ENCODE measurements around the gene GMDS. TPM values are rescaled to one million over a fixed set of nuclear protein-coding genes. Genes with fewer than 3 reads are reported as not detected.

GMDS gene
- total RNA-seq, 1 experiment from 2014 or later, result 31.1 TPM

DNA sequence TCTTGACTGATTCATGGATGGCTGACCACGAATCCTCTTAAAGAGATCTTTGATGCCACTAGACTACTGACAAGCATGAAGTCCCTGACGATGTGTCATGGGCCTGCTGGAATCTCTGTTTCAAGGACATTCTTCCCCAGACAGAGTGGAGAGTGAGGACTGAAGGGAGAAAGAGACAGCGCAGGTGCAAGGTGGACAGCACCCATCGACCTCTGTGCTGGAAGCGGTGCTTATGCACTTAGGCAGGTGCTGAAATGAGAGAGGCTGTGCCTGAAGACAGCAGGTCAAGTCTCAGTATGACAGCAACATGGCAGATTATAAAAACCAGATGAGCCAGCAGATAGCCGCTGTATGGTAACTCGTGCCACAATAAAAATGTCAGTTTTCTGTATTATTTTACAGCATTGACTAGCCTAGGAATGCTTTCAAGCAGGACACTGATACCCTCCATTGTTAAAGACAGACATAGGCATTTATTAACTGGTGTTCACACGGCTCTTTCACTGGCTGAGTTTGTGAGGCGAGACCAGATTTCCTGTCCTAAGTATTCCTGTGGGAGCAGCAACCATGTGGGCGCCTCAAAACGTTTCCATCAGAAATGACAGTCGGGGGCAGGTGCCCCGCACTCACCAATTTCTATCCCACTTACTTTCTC, 588.2 kb downstream of the GMDS start:
- POLR2A ChIA-PET, result no interaction called here
- CTCF ChIA-PET, result interaction anchor here (0.7 kb wide), 1 partner anchor 14 kb away, joined by 6 read pairs; no protein-coding TSS in a partner anchor

GRCh38 chr6:1654054-1654453, 591.4 kb downstream of the GMDS start:
- no peak overlapping the region for H3K27ac Mint-ChIP-seq (ENCODE audit: unreplicated experiment)
- no TSS peak for BruUV-seq (replicated peaks)

More for the DNA sequence above, 588.2 kb downstream of the GMDS start:
- no peaks in the 10 kb centered on the region for H3K27me3 ChIP-seq (replicated peaks; ENCODE audit: control insufficient read depth, insufficient read depth, low read length)
- intact Hi-C loops (cut with micrococcal nuclease; ENCODE audit: unreplicated experiment), result no loop called here
- no peak for TF ChIP-seq CTCF (IDR thresholded peaks at IDR 0.05; ENCODE audit: insufficient read depth in 1 of 2, low read depth in 1 of 2, low read length in 1 of 2, severe bottlenecking in 1 of 2, unreplicated experiment in 1 of 2)
- no peak overlapping the region for H3K27ac Mint-ChIP-seq (ENCODE audit: unreplicated experiment)
- H3K9me3 Mint-ChIP-seq (ENCODE audit: unreplicated experiment), result no peaks in the 10 kb centered on the region
- no peak overlapping the region for H3K4me3 ChIP-seq (ENCODE audit: low read depth, low read length)
- BruUV-seq (replicated peaks), result no TSS peak
- no peak for DNase-seq
- H3K36me3 ChIP-seq (ENCODE audit: control insufficient read depth, insufficient read depth, low read length), result no peaks in the 10 kb centered on the region
- H3K36me3 Mint-ChIP-seq (ENCODE audit: insufficient read depth, unreplicated experiment), result no peaks in the 10 kb centered on the region
- H3K4me1 ChIP-seq, result no peaks in the 10 kb centered on the region
- no peaks in the 10 kb centered on the region for H3K27me3 Mint-ChIP-seq (ENCODE audit: insufficient read depth, unreplicated experiment)
- no peak overlapping the region for H3K4me3 Mint-ChIP-seq (ENCODE audit: unreplicated experiment)
- H3K9me3 ChIP-seq, result no peaks in the 10 kb centered on the region
- no peaks in the 10 kb centered on the region for H3K4me1 Mint-ChIP-seq (ENCODE audit: low read depth, unreplicated experiment)

DNA sequence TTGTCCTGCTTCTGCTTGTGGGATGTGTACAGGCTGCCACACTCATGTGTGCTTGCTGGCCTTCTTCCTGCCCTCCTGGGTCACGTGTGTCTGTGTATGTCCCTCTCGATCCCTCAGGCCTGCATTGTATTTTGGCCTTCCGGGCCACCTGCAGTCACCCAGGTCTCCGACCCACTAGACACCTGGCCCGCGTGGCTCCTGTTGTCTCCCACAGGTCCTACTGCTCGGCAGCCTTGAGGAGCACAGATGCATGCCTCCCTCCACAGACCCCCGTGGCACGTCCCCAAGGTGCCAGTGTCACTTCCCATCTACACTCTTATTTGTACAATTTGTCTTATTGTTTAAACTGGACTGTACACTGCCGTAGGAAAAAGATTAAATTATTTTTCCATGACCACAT, 592.6 kb downstream of the GMDS start:
- intact Hi-C loops (cut with micrococcal nuclease; ENCODE audit: unreplicated experiment), result no loop called here
- Histone ChIP-seq H3K4me1 (peaks cover 10% of the 10 kb centered on the region; the same call in 1 of the 2 replicates), H3K4me3 (ENCODE audit: low read depth, low read length) (no peak overlapping the region), H3K9me3 (no peaks in the 10 kb centered on the region), H3K36me3 (ENCODE audit: control insufficient read depth, insufficient read depth, low read length) (no peaks in the 10 kb centered on the region), H3K27me3 (replicated peaks; ENCODE audit: control insufficient read depth, insufficient read depth, low read length) (no peaks in the 10 kb centered on the region)
- TF ChIP-seq CTCF (IDR thresholded peaks at IDR 0.05; ENCODE audit: insufficient read depth in 1 of 2, low read depth in 1 of 2, low read length in 1 of 2, severe bottlenecking in 1 of 2, unreplicated experiment in 1 of 2), result no peak
- H3K9me3 Mint-ChIP-seq (ENCODE audit: unreplicated experiment), result no peaks in the 10 kb centered on the region
- no peak overlapping the region for H3K4me3 Mint-ChIP-seq (ENCODE audit: unreplicated experiment)
- POLR2A ChIA-PET, result no interaction called here
- CTCF ChIA-PET, result no interaction called here
- H3K27ac Mint-ChIP-seq (ENCODE audit: unreplicated experiment), result no peak overlapping the region
- no peak for DNase-seq
- H3K36me3 Mint-ChIP-seq (ENCODE audit: insufficient read depth, unreplicated experiment), result no peaks in the 10 kb centered on the region
- BruUV-seq (replicated peaks), result no TSS peak
- H3K27me3 Mint-ChIP-seq (ENCODE audit: insufficient read depth, unreplicated experiment), result no peaks in the 10 kb centered on the region
- H3K4me1 Mint-ChIP-seq (ENCODE audit: low read depth, unreplicated experiment), result peaks cover 6% of the 10 kb centered on the region

More at GRCh38 chr6:1654054-1654453, 591.4 kb downstream of the GMDS start:
- H3K9me3 ChIP-seq, result no peaks in the 10 kb centered on the region
- ChIA-PET POLR2A (no interaction called here), CTCF (no interaction called here)
- no peak for DNase-seq
- Mint-ChIP-seq H3K27me3 (ENCODE audit: insufficient read depth, unreplicated experiment) (no peaks in the 10 kb centered on the region), H3K9me3 (ENCODE audit: unreplicated experiment) (no peaks in the 10 kb centered on the region), H3K4me3 (ENCODE audit: unreplicated experiment) (no peak overlapping the region), H3K4me1 (ENCODE audit: low read depth, unreplicated experiment) (peaks cover 6% of the 10 kb centered on the region), H3K36me3 (ENCODE audit: insufficient read depth, unreplicated experiment) (no peaks in the 10 kb centered on the region)
- intact Hi-C loops (cut with micrococcal nuclease; ENCODE audit: unreplicated experiment), result no loop called here
- no peak for TF ChIP-seq CTCF (IDR thresholded peaks at IDR 0.05; ENCODE audit: insufficient read depth in 1 of 2, low read depth in 1 of 2, low read length in 1 of 2, severe bottlenecking in 1 of 2, unreplicated experiment in 1 of 2)
- H3K4me1 ChIP-seq, result peaks cover 9% of the 10 kb centered on the region; the same call in 1 of the 2 replicates
- no peaks in the 10 kb centered on the region for H3K27me3 ChIP-seq (replicated peaks; ENCODE audit: control insufficient read depth, insufficient read depth, low read length)
- H3K36me3 ChIP-seq (ENCODE audit: control insufficient read depth, insufficient read depth, low read length), result no peaks in the 10 kb centered on the region
- no peak overlapping the region for H3K4me3 ChIP-seq (ENCODE audit: low read depth, low read length)

Data from Caco-2 (cell line).